CD8-positive, alpha-beta memory T cell (primary cell): ENCODE data around the gene USP20. TPM values are rescaled to one million over a fixed set of nuclear protein-coding genes. Genes with fewer than 3 reads are reported as not detected.

Experiments
- CTCF ChIA-PET: fragments of 350-600 bp; sonication (Branson Sonifier 250); formaldehyde crosslinking; loops from one replicate; lab custom pipeline; 2021; ENCODE audit warnings: antibody characterized with exemption; lab: Charles Lee
- POLR2A ChIA-PET: fragments of 350-600 bp; sonication (Branson Sonifier 250); formaldehyde crosslinking; loops from one replicate; lab custom pipeline; 2021; ENCODE audit warnings: antibody characterized with exemption; lab: Charles Lee
- DNase-seq, 5 donors: peaks; one replicate each; pipeline versions ENCODE4 v3.0.0 to v3.0.0-alpha.2; 2020 to 2022; ENCODE audit warnings: mixed read lengths in 1 of 5
- H3K27ac ChIP-seq: one replicate; pipeline ENCODE4 v1.7.0; 2013; ENCODE audit warnings: low read depth, mild to moderate bottlenecking, low read length, moderate library complexity
- H3K27me3 ChIP-seq: 2 replicates; pipeline ENCODE4 v1.7.0; 2013; ENCODE audit warnings: low read length, mild to moderate bottlenecking; ENCODE audit not compliant: insufficient read depth, poor library complexity, severe bottlenecking
- H3K36me3 ChIP-seq: 2 replicates; pipeline ENCODE4 v1.7.0; 2013; ENCODE audit warnings: mild to moderate bottlenecking, low read length, moderate library complexity; ENCODE audit not compliant: insufficient read depth
- H3K4me1 ChIP-seq: 2 replicates; pipeline ENCODE4 v1.7.0; 2013; ENCODE audit warnings: mild to moderate bottlenecking, low read length, moderate library complexity; ENCODE audit not compliant: insufficient read depth
- H3K4me3 ChIP-seq: 2 replicates; pipeline ENCODE4 v1.7.0; 2013; ENCODE audit warnings: mild to moderate bottlenecking, low read length
- H3K9me3 ChIP-seq: 2 replicates; pipeline ENCODE4 v1.7.0; 2013; ENCODE audit warnings: mild to moderate bottlenecking, low read length
- H3K27ac Mint-ChIP-seq, 8 donors: one replicate each; pipeline ENCODE4 v1.8.0; 2020 to 2021; ENCODE audit warnings: mixed read lengths in 8 of 8, mild to moderate bottlenecking in 6 of 8, inconsistent platforms in 3 of 8, moderate library complexity in 3 of 8
- H3K27me3 Mint-ChIP-seq, 2 donors: one replicate each; pipeline ENCODE4 v1.8.0; 2020 to 2021; ENCODE audit warnings: mixed read lengths in 2 of 2, mild to moderate bottlenecking in 1 of 2, moderate library complexity in 1 of 2
- H3K36me3 Mint-ChIP-seq, 3 donors: one replicate each; pipeline ENCODE4 v1.8.0; 2020 to 2021; ENCODE audit warnings: mixed read lengths in 3 of 3, inconsistent platforms in 1 of 3, mild to moderate bottlenecking in 1 of 3
- H3K4me1 Mint-ChIP-seq, 3 donors: one replicate each; pipeline ENCODE4 v1.8.0; 2020 to 2021; ENCODE audit warnings: mixed read lengths in 3 of 3, inconsistent platforms in 1 of 3, mild to moderate bottlenecking in 1 of 3
- H3K4me3 Mint-ChIP-seq, 7 donors: one replicate each; pipeline ENCODE4 v1.8.0; 2020 to 2021; ENCODE audit warnings: mixed read lengths in 7 of 7, mild to moderate bottlenecking in 6 of 7, moderate library complexity in 4 of 7, inconsistent platforms in 2 of 7
- H3K9me3 Mint-ChIP-seq, 5 donors: one replicate each; pipeline ENCODE4 v1.8.0; 2020 to 2022; ENCODE audit warnings: mixed read lengths in 5 of 5, mild to moderate bottlenecking in 3 of 5, moderate library complexity in 2 of 5, inconsistent platforms in 1 of 5
- polyA plus RNA-seq: library from polyadenylated mRNA; unstranded; fragments of 300-500 nt; fragmentation: Illumina TruSeq; gene quantifications from one replicate; pipeline ENCODE4 v1.2.3, GENCODE V29; 2021
- total RNA-seq, 2 experiments: library from RNA; stranded (reverse); gene quantifications; one replicate each; pipeline ENCODE4 v1.2.3, GENCODE V29; 2021

USP20 gene
- total and polyA plus RNA-seq, 3 experiments from 2014 or later = 50.2 to 50.8 (median 50.3) TPM

DNA sequence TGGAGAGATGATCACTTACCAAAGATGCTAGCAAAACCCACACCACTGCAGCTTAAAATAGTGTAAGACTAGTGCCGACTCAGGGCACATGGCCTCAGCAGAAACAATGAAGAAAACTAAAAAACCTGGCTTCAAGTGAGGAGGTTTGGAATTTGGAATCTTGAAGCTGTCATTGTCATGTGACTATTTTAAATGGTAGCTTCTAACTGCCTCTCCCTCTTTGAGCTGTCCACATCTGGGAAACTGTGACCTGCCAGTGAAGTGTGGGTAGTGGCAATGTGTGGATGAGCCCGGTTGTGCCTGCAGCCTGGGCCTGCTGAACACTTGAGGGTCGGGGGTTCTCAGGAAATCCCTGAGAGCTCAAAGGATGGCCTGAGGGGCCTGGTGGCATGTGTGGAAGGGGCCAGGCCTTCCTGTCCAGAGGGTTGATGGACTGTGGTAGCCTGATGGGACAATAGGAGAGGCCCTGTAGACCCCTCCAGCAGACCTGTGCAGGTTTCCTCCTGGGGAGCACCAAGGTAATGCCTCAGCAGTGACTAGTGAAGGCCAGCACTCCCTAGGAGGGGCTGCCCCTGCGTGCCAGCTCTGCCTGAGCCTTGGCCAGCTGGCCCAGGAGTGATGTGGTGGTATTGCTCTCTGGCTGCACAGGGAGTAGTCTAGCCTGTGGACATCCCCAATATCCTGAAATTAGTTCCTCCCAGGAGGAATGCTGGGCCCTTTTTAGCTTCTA, 13.6 kb downstream of the USP20 start:
- H3K27ac Mint-ChIP-seq = peak overlapping the region in 2 of 8 donors; percentile 50 to 51
- no peak overlapping the region for H3K4me3 Mint-ChIP-seq

DNA sequence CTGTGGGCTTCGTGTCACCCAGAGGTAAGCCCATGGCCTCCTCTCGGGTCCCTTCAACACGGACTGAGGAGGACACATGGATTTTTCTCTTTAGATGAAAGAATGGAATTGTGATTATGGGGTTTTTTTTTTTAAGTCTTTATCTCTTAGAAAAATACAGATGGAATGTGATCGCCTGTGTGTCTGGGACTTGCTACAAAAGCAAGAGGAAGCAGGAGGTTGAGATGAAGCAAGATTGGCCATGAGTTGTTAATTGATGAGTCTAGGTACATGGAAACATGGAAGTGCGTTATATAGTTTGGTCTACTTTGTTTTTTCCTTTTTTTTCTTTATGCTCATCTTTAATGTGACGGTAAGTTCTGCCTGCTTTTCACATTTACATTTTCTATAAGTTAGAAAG, 14.6 kb downstream of the USP20 start:
- Histone ChIP-seq H3K4me3 (no peak overlapping the region), H3K9me3 (no peaks in the 10 kb centered on the region), H3K36me3 (peaks cover 62% of the 10 kb centered on the region), H3K4me1 (peaks cover 18% of the 10 kb centered on the region), H3K27ac (no peak overlapping the region), H3K27me3 (no peaks in the 10 kb centered on the region)
- DNase-seq = no peak
- Mint-ChIP-seq H3K9me3 (no peaks in the 10 kb centered on the region), H3K27ac (peak overlapping the region in 6 of 8 donors; percentile 2 to 54 (median 38)), H3K4me1 (peaks cover 38 to 69% (median 45%) of the 10 kb centered on the region in 3 donors), H3K27me3 (no peaks in the 10 kb centered on the region), H3K4me3 (no peak overlapping the region), H3K36me3 (peaks cover 0 to 69% (median 25%) of the 10 kb centered on the region in 3 donors)
- POLR2A ChIA-PET = no interaction called here
- CTCF ChIA-PET = no interaction called here

More for the DNA sequence above, 13.6 kb downstream of the USP20 start:
- Mint-ChIP-seq H3K36me3 (peaks cover 0 to 61% (median 24%) of the 10 kb centered on the region in 3 donors), H3K9me3 (no peaks in the 10 kb centered on the region), H3K27me3 (no peaks in the 10 kb centered on the region), H3K4me1 (peaks cover 30 to 64% (median 35%) of the 10 kb centered on the region in 3 donors)
- H3K4me3 ChIP-seq = no peak overlapping the region
- no peaks in the 10 kb centered on the region for H3K9me3 ChIP-seq
- CTCF ChIA-PET = interaction anchor here (1.1 to 1.8 kb wide), 3 partner anchors 11 to 37 kb away, joined by 3 to 4 read pairs (median 3); no protein-coding TSS in a partner anchor
- no peak overlapping the region for H3K27ac ChIP-seq
- DNase-seq = no peak
- no peaks in the 10 kb centered on the region for H3K27me3 ChIP-seq
- H3K36me3 ChIP-seq = peaks cover 52% of the 10 kb centered on the region
- H3K4me1 ChIP-seq = peaks cover 7% of the 10 kb centered on the region
- POLR2A ChIA-PET = interaction anchor here (0.6 kb wide), 1 partner anchor 12 kb away, joined by 3 read pairs; no protein-coding TSS in a partner anchor

DNA sequence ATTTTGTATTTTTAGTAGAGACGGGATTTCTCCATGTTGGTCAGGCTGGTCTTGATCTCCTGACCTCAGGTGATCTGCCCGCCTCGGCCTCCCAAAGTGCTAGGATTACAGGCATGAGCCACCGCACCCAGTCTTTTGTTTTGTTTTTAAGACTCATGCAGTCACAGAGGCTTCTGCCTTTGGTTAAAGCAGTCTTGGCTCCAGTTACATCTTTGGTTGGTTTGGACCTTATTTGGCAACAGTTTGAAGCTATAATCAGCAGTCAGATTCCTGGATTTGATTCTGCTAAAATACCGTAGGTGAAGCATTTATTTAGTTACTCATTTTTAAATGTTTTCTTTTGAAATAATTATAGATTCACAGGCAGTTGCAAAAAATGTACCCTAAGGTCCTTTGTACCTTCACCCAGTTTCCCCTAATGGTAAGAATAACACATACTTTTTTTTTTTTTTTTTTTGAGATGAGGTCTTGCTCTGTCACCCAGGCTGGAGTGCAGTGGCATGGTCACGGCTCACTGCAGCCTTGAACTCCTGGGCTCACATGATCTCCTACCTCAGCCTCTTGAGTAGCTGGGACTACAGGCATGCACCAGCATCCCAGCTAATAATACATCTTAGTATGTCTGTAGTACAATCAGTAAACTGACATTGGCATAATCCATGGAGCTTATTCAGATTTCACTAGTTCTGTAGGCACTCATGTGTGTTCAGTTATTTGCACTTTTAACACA, 15.7 kb downstream of the USP20 start:
- no peaks in the 10 kb centered on the region for H3K27me3 ChIP-seq
- no peak for DNase-seq
- peaks cover 0 to 75% (median 31%) of the 10 kb centered on the region in 3 donors for H3K36me3 Mint-ChIP-seq
- H3K27me3 Mint-ChIP-seq = no peaks in the 10 kb centered on the region
- peaks cover 27% of the 10 kb centered on the region for H3K4me1 ChIP-seq
- H3K27ac Mint-ChIP-seq = peak overlapping the region in 4 of 8 donors; percentile 30 to 48 (median 42)
- ChIA-PET POLR2A (interaction anchor here (0.7 kb wide), 1 partner anchor 10 kb away, joined by 6 read pairs; no protein-coding TSS in a partner anchor), CTCF (no interaction called here)
- peaks cover 70% of the 10 kb centered on the region for H3K36me3 ChIP-seq
- H3K9me3 Mint-ChIP-seq = no peaks in the 10 kb centered on the region
- H3K27ac ChIP-seq = no peak overlapping the region
- H3K9me3 ChIP-seq = no peaks in the 10 kb centered on the region
- H3K4me3 ChIP-seq = no peak overlapping the region
- H3K4me3 Mint-ChIP-seq = no peak overlapping the region
- H3K4me1 Mint-ChIP-seq = peaks cover 39 to 70% (median 48%) of the 10 kb centered on the region in 3 donors

- Histone ChIP-seq H3K27ac (no peak overlapping the region), H3K4me1 (peaks cover 27% of the 10 kb centered on the region), H3K9me3 (no peaks in the 10 kb centered on the region), H3K36me3 (peaks cover 76% of the 10 kb centered on the region), H3K4me3 (no peak overlapping the region), H3K27me3 (no peaks in the 10 kb centered on the region)
- H3K4me3 Mint-ChIP-seq = no peak overlapping the region
- H3K27me3 Mint-ChIP-seq = no peaks in the 10 kb centered on the region
- no peaks in the 10 kb centered on the region for H3K9me3 Mint-ChIP-seq
- peaks cover 41 to 73% (median 55%) of the 10 kb centered on the region in 3 donors for H3K4me1 Mint-ChIP-seq
- POLR2A ChIA-PET = no interaction called here
- peak overlapping the region in 3 of 8 donors; percentile 1 to 83 (median 40) for H3K27ac Mint-ChIP-seq
- H3K36me3 Mint-ChIP-seq = peaks cover 0 to 82% (median 31%) of the 10 kb centered on the region in 3 donors
- DNase-seq = no peak
- CTCF ChIA-PET = no interaction called here
These were observed 16.6 kb downstream of the USP20 start for GRCh38 chr9:129851821-129852220.

DNA sequence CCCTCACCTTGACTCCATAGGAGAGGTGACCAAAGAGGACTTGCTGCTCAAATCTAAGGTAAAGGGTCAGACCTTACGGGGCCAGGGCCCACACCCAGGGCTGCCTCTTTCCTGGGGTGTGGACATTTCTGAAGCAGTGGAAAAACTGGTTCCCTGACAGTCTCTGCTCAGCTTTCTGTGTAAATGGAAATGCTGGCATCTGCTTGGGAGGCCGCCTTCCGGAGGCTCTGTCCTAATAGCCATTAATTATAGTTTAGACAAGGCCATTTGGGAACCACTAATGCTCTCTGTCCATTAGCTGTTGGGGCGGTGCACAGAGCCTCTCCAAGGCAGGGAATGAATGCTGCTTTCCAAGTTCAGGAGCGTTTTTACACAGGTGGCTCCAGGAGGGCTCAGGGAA, 17.3 kb downstream of the USP20 start:
- Histone ChIP-seq H3K9me3 (no peaks in the 10 kb centered on the region), H3K4me1 (peaks cover 29% of the 10 kb centered on the region), H3K36me3 (peaks cover 84% of the 10 kb centered on the region), H3K4me3 (no peak overlapping the region), H3K27ac (no peak overlapping the region), H3K27me3 (no peaks in the 10 kb centered on the region)
- no peaks in the 10 kb centered on the region for H3K9me3 Mint-ChIP-seq
- H3K4me3 Mint-ChIP-seq = no peak overlapping the region
- DNase-seq = no peak
- no peak overlapping the region for H3K27ac Mint-ChIP-seq
- ChIA-PET CTCF (no interaction called here), POLR2A (interaction anchor here (0.5 kb wide), 2 partner anchors 10 to 24 kb away, joined by 3 read pairs; no protein-coding TSS in a partner anchor)
- H3K27me3 Mint-ChIP-seq = no peaks in the 10 kb centered on the region
- peaks cover 0 to 87% (median 31%) of the 10 kb centered on the region in 3 donors for H3K36me3 Mint-ChIP-seq
- peaks cover 45 to 72% (median 60%) of the 10 kb centered on the region in 3 donors for H3K4me1 Mint-ChIP-seq

- no peaks in the 10 kb centered on the region for H3K27me3 ChIP-seq
- H3K36me3 Mint-ChIP-seq = peaks cover 0 to 91% (median 32%) of the 10 kb centered on the region in 3 donors
- no peak overlapping the region for H3K27ac ChIP-seq
- peak overlapping the region in 4 of 8 donors; percentile 31 to 70 (median 58) for H3K27ac Mint-ChIP-seq
- ChIA-PET CTCF (no interaction called here), POLR2A (no interaction called here)
- H3K27me3 Mint-ChIP-seq = no peaks in the 10 kb centered on the region
- no peaks in the 10 kb centered on the region for H3K9me3 ChIP-seq
- H3K4me3 Mint-ChIP-seq = peak overlapping the region in 1 of 7 donors; percentile 83
- no peak overlapping the region for H3K4me3 ChIP-seq
- no peaks in the 10 kb centered on the region for H3K9me3 Mint-ChIP-seq
- peaks cover 42 to 70% (median 60%) of the 10 kb centered on the region in 3 donors for H3K4me1 Mint-ChIP-seq
- peaks cover 35% of the 10 kb centered on the region for H3K4me1 ChIP-seq
- DNase-seq = no peak
- peaks cover 94% of the 10 kb centered on the region for H3K36me3 ChIP-seq
These were observed 18.4 kb downstream of the USP20 start for GRCh38 chr9:129853614-129854013.

GRCh38 chr9:129854588-129855110, 19.4 kb downstream of the USP20 start:
- Mint-ChIP-seq H3K9me3 (no peaks in the 10 kb centered on the region), H3K27ac (peak overlapping the region; percentile 18 to 86 (median 69)), H3K4me3 (peak overlapping the region in 6 of 7 donors; percentile 36 to 70 (median 56)), H3K27me3 (no peaks in the 10 kb centered on the region), H3K36me3 (peaks cover 0 to 88% (median 32%) of the 10 kb centered on the region in 3 donors), H3K4me1 (peaks cover 42 to 65% (median 59%) of the 10 kb centered on the region in 3 donors)
- peaks cover 88% of the 10 kb centered on the region for H3K36me3 ChIP-seq
- ChIA-PET POLR2A (no interaction called here), CTCF (no interaction called here)
- no peaks in the 10 kb centered on the region for H3K9me3 ChIP-seq
- H3K27me3 ChIP-seq = no peaks in the 10 kb centered on the region
- DNase-seq = peak in 2 of 5 donors; percentile 33 to 51
- peaks cover 37% of the 10 kb centered on the region for H3K4me1 ChIP-seq
- no peak overlapping the region for H3K4me3 ChIP-seq
- no peak overlapping the region for H3K27ac ChIP-seq
